Neuronal stem cell (in vitro differentiated cells): ENCODE data around the gene NR4A3.

Experiments used
- DNase-seq: peaks from one replicate; pipeline ENCODE4 v3.0.0-alpha.2; 2013; ENCODE audit warnings: low spot score
- H2AFZ ChIP-seq: one replicate; pipeline ENCODE4 v1.6.1; 2013; ENCODE audit warnings: mild to moderate bottlenecking, low read length, inconsistent platforms
- H2AK5ac ChIP-seq: 2 replicates; pipeline ENCODE4 v1.6.1; 2013; ENCODE audit warnings: low read depth, mild to moderate bottlenecking, inconsistent platforms, low read length, moderate library complexity, mixed read lengths
- H2BK120ac ChIP-seq: 2 replicates; pipeline ENCODE4 v1.6.1; 2013; ENCODE audit warnings: low read depth, mild to moderate bottlenecking, inconsistent platforms, low read length, moderate library complexity, mixed read lengths
- H2BK12ac ChIP-seq: one replicate; pipeline ENCODE4 v1.6.1; 2013; ENCODE audit warnings: low read length, inconsistent platforms
- H2BK15ac ChIP-seq: 2 replicates; pipeline ENCODE4 v1.6.1; 2013; ENCODE audit warnings: mild to moderate bottlenecking, low read length, inconsistent platforms, mixed read lengths
- H2BK5ac ChIP-seq: one replicate; pipeline ENCODE4 v1.6.1; 2013; ENCODE audit warnings: inconsistent platforms, mild to moderate bottlenecking, low read length, moderate library complexity
- H3K14ac ChIP-seq: one replicate; pipeline ENCODE4 v1.6.1; 2013; ENCODE audit warnings: low read length, inconsistent platforms
- H3K18ac ChIP-seq: 2 replicates; pipeline ENCODE4 v1.6.1; 2013; ENCODE audit warnings: low read length, inconsistent platforms
- H3K23ac ChIP-seq: 2 replicates; pipeline ENCODE4 v1.6.1; 2013; ENCODE audit warnings: low read depth, mild to moderate bottlenecking, mixed read lengths, low read length, inconsistent platforms; ENCODE audit not compliant: poor library complexity
- H3K27ac ChIP-seq: replicated peaks from 3 replicates; pipeline ENCODE4 v1.5.1; 2013; ENCODE audit warnings: low read length, inconsistent platforms
- H3K27me3 ChIP-seq, 3 experiments: 2 replicates each; pipeline ENCODE4 v1.6.1; 2013; ENCODE audit warnings: low read length in 3 of 3, mild to moderate bottlenecking in 2 of 3, inconsistent platforms in 1 of 3, low read depth in 1 of 3, mixed read lengths in 1 of 3, moderate library complexity in 1 of 3; ENCODE audit not compliant: control insufficient read depth in 3 of 3, insufficient read depth in 3 of 3
- H3K36me3 ChIP-seq, 2 donors: replicated peaks in 1 of 2; 2 replicates each; pipeline ENCODE4 v1.6.1; 2013; ENCODE audit warnings: low read length in 2 of 2; ENCODE audit not compliant: control insufficient read depth in 2 of 2, insufficient read depth in 2 of 2
- H3K4ac ChIP-seq: 2 replicates; pipeline ENCODE4 v1.6.1; 2013; ENCODE audit warnings: inconsistent platforms, mild to moderate bottlenecking, low read length, moderate library complexity
- H3K4me1 ChIP-seq, 2 donors: 1 replicate in 1 of 2; 2 replicates in 1 of 2; pipeline ENCODE4 v1.6.1; 2013; ENCODE audit warnings: low read length in 2 of 2, low read depth in 1 of 2; ENCODE audit not compliant: control insufficient read depth in 2 of 2, insufficient read depth in 1 of 2
- H3K4me2 ChIP-seq: one replicate; pipeline ENCODE4 v1.6.1; 2013; ENCODE audit warnings: mild to moderate bottlenecking, low read length, inconsistent platforms; ENCODE audit not compliant: insufficient read depth, poor library complexity, severe bottlenecking
- H3K4me3 ChIP-seq, 2 donors: 2 replicates each; pipeline ENCODE4 v1.5.1; 2013; ENCODE audit warnings: low read length in 2 of 2, mild to moderate bottlenecking in 2 of 2, inconsistent platforms in 1 of 2, moderate library complexity in 1 of 2
- H3K79me1 ChIP-seq: one replicate; pipeline ENCODE4 v1.6.1; 2013; ENCODE audit warnings: low read depth, mild to moderate bottlenecking, inconsistent platforms, low read length, moderate library complexity
- H3K9ac ChIP-seq: one replicate; pipeline ENCODE4 v1.6.1; 2013; ENCODE audit warnings: mild to moderate bottlenecking, low read depth, low read length, inconsistent platforms; ENCODE audit not compliant: poor library complexity
- H3K9me3 ChIP-seq, 2 donors: replicated peaks in 1 of 2; 2 replicates each; pipeline versions ENCODE3 to v1.6.1; 2013; ENCODE audit warnings: low read length in 2 of 2, mild to moderate bottlenecking in 2 of 2, inconsistent platforms in 1 of 2, low read depth in 1 of 2, mixed read lengths in 1 of 2, moderate library complexity in 1 of 2; ENCODE audit not compliant: control insufficient read depth in 2 of 2, insufficient read depth in 1 of 2
- H4K8ac ChIP-seq: one replicate; pipeline ENCODE4 v1.6.1; 2013; ENCODE audit warnings: low read depth, mild to moderate bottlenecking, inconsistent platforms, low read length, moderate library complexity
- H4K91ac ChIP-seq: one replicate; pipeline ENCODE4 v1.6.1; 2013; ENCODE audit warnings: low read length, low read depth, mild to moderate bottlenecking, inconsistent platforms; ENCODE audit not compliant: poor library complexity
- WGBS, 2 donors: extraction: QIAGEN DNeasy Blood & Tissue Kit; methylation state at CpG; one replicate each; pipeline ENCODE4 v1.1.7; 2013; ENCODE audit warnings: missing lambda C conversion rate in 2 of 2, mixed read lengths in 1 of 2; ENCODE audit not compliant: insufficient read length in 2 of 2, insufficient replicate concordance in 1 of 2; ENCODE audit errors: extremely low coverage in 2 of 2; 5-methylcytosine and 5-hydroxymethylcytosine counted together

NR4A3 gene

GRCh38 chr9:99833735-99834134 lies 12.1 kb downstream of the NR4A3 start:
- Histone ChIP-seq H2BK15ac (no peak overlapping the region), H3K4ac (no peak overlapping the region), H3K9me3 (no peaks in the 10 kb centered on the region), H2BK120ac (no peak overlapping the region), H3K36me3 (peaks cover 0 to 20% of the 10 kb centered on the region in 2 donors), H2BK12ac (no peak overlapping the region), H3K4me3 (no peak overlapping the region), H3K4me1 (peaks cover 0 to 2% of the 10 kb centered on the region in 2 donors), H3K27me3 (peaks cover 0 to 19% (median 5%) of the 10 kb centered on the region in 3 experiments), H2BK5ac (no peak overlapping the region), H3K23ac (no peak overlapping the region), H3K9ac (no peak overlapping the region), H2AK5ac (no peak overlapping the region), H2AFZ (no peak overlapping the region), H4K8ac (no peak overlapping the region), H4K91ac (no peak overlapping the region), H3K14ac (no peak overlapping the region), H3K27ac (no peak overlapping the region), H3K4me2 (no peak overlapping the region), H3K79me1 (no peaks in the 10 kb centered on the region), H3K18ac (no peak overlapping the region)
- WGBS, 2 donors, result no CpG with 5 or more reads among the region's 4 CpGs
- DNase-seq, result no peak

DNA sequence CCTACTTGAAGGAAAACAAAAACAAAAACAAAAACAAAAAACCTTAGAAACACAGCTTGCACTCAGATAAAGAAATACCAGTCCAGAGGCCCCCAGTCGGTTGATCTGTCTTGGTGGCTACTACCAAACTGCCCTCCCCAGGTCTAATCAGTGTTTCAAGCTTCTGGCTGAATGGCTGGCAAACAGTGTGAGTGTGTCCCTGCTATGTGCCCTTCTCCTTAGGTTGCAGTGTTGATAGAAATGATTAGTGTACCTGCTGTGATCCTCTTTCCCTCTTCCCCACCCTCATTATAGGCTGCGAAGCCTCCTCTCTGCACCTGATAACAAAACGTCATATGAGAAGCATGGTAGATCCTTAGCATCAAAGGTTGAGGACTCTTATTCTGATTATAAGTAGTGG lies 12.8 kb downstream of the NR4A3 start:
- Histone ChIP-seq H4K8ac (no peak overlapping the region), H3K9me3 (no peaks in the 10 kb centered on the region), H3K23ac (no peak overlapping the region), H2AK5ac (no peak overlapping the region), H4K91ac (no peak overlapping the region), H3K14ac (no peak overlapping the region), H3K4me1 (no peaks in the 10 kb centered on the region), H2BK15ac (no peak overlapping the region), H3K4me3 (no peak overlapping the region), H3K79me1 (no peaks in the 10 kb centered on the region), H3K4me2 (no peak overlapping the region), H3K27ac (no peak overlapping the region), H2AFZ (no peak overlapping the region), H3K36me3 (peaks cover 0 to 14% of the 10 kb centered on the region in 2 donors), H3K27me3 (peaks cover 0 to 12% (median 2%) of the 10 kb centered on the region in 3 experiments), H2BK120ac (no peak overlapping the region), H2BK5ac (no peak overlapping the region), H3K4ac (no peak overlapping the region), H3K18ac (no peak overlapping the region), H3K9ac (no peak overlapping the region), H2BK12ac (no peak overlapping the region)
- WGBS, 2 donors, result no CpG with 5 or more reads among the region's 3 CpGs
- DNase-seq, result no peak

DNA sequence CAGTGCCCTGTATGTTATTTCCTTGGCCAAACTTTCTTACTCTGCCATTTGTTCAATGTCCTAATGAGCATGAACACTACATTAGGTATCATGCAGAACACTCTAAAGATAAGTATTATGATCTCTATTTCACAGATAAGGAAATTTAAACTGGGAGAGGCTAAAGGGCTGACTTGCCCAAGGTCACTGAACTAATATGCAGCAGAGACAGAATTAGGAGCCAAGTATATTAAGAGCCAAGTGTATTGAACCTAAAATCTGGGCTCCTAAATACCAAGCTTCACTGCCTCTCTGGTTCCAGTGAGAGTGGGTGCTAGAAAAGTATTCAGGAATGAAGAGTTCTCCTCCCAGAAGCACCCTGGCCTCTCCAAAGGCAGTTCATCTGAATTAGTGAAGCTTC lies 13.5 kb downstream of the NR4A3 start:
- Histone ChIP-seq H2BK5ac (no peak overlapping the region), H4K91ac (no peak overlapping the region), H3K4me2 (no peak overlapping the region), H3K9ac (no peak overlapping the region), H3K27ac (no peak overlapping the region), H3K9me3 (no peaks in the 10 kb centered on the region), H3K14ac (no peak overlapping the region), H3K4me3 (no peak overlapping the region), H3K18ac (no peak overlapping the region), H3K27me3 (peaks cover 0 to 6% (median 0%) of the 10 kb centered on the region in 3 experiments), H2BK12ac (no peak overlapping the region), H3K4me1 (no peaks in the 10 kb centered on the region), H3K23ac (no peak overlapping the region), H2AK5ac (no peak overlapping the region), H2BK120ac (no peak overlapping the region), H2AFZ (no peak overlapping the region), H3K36me3 (peaks cover 0 to 13% of the 10 kb centered on the region in 2 donors), H4K8ac (no peak overlapping the region), H2BK15ac (no peak overlapping the region), H3K4ac (no peak overlapping the region), H3K79me1 (no peaks in the 10 kb centered on the region)
- DNase-seq, result no peak

DNA sequence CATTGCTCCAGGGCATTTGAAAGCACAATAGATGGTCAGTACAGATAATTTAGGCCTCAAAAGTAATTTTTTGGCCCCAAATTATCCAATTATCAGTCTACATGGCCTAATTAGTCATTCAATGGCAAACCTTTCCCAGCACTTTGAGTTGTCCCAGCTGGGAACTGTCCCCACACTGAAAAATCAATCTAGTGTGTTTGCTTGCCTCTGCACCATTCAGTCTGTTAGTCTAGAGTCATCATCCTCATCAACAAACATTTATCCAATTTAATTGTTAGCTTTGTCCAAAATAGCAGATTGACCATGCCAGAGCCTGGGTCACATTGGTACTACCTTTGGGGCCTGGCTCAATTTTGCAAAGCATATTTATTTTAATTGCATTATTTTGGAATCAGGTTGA lies 13.9 kb downstream of the NR4A3 start:
- H2BK5ac ChIP-seq, result no peak overlapping the region
- H2BK15ac ChIP-seq, result no peak overlapping the region
- H2AFZ ChIP-seq, result no peak overlapping the region
- H3K4me2 ChIP-seq, result no peak overlapping the region
- no peak overlapping the region for H4K8ac ChIP-seq
- H3K14ac ChIP-seq, result no peak overlapping the region
- no peak overlapping the region for H2BK120ac ChIP-seq
- no peak for DNase-seq
- H4K91ac ChIP-seq, result no peak overlapping the region
- no peaks in the 10 kb centered on the region for H3K4me1 ChIP-seq
- no peak overlapping the region for H3K9ac ChIP-seq
- H3K27me3 ChIP-seq, result peaks cover 0 to 6% (median 0%) of the 10 kb centered on the region in 3 experiments
- no peak overlapping the region for H3K23ac ChIP-seq
- no peaks in the 10 kb centered on the region for H3K9me3 ChIP-seq
- H3K4ac ChIP-seq, result no peak overlapping the region
- no peak overlapping the region for H3K18ac ChIP-seq
- H2AK5ac ChIP-seq, result no peak overlapping the region
- no peaks in the 10 kb centered on the region for H3K79me1 ChIP-seq
- no peak overlapping the region for H3K4me3 ChIP-seq
- H3K27ac ChIP-seq, result no peak overlapping the region
- no peak overlapping the region for H2BK12ac ChIP-seq
- H3K36me3 ChIP-seq, result peaks cover 0 to 13% of the 10 kb centered on the region in 2 donors
